ENCODE data around the gene ELOVL3.

The ELOVL3 gene

GRCh38 chr10:102226542-102226870 lies 407 bp downstream of the ELOVL3 start:
- in situ Hi-C loops (cut with HindIII; ENCODE audit: low sequenced_read_pairs), result loop anchor here (5.0 kb wide), 1 partner anchor 56 kb away; no protein-coding TSS in a partner anchor

DNA sequence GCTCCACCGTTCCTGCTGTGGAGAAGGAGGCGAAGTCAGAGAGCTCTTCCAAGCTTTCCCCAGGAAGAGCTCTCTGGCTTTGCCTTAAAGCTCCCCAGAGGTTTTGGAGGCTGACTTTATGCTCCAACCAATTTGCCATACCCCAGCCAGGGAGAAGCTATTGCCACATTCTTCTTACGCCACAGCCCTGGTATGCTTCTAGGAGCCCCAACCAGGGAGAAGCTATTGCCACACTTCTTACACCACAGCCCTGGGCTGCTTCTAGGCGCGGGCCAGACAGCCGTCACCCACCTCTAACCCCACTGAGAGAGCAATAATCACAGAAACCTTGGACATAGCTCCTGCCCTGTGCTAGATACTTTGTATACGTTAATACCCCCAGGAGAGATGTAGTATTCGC lies 951 bp downstream of the ELOVL3 start:
- in situ Hi-C loops (cut with HindIII; ENCODE audit: low sequenced_read_pairs), result loop anchor here (5.0 kb wide), 1 partner anchor 55 kb away; no protein-coding TSS in a partner anchor

DNA sequence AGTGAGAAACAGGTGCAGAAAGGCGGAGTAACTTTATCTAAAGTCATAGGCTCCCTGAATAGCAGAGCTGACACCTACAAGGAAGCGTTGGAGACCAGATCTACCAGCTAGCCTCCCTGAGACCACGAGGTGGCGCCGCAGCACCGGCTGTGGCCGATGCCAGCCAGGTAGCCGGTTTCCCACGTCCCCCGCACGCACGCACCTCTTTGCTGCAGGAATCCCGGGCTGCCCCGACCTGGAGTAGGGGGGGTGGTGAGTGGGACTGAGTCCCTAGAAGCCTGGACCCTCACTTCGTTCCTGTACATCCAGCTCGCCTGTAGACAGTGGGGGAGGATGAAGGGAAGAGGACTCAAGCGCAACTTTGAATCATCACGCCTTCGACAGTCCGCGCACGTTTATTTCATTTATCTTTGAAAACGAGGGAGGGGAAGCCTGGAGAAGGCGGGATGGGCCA lies 3.7 kb downstream of the ELOVL3 start:
- in situ Hi-C loops (cut with HindIII; ENCODE audit: low sequenced_read_pairs), result loop anchor here (5.0 kb wide), 1 partner anchor 52 kb away; no protein-coding TSS in a partner anchor

DNA sequence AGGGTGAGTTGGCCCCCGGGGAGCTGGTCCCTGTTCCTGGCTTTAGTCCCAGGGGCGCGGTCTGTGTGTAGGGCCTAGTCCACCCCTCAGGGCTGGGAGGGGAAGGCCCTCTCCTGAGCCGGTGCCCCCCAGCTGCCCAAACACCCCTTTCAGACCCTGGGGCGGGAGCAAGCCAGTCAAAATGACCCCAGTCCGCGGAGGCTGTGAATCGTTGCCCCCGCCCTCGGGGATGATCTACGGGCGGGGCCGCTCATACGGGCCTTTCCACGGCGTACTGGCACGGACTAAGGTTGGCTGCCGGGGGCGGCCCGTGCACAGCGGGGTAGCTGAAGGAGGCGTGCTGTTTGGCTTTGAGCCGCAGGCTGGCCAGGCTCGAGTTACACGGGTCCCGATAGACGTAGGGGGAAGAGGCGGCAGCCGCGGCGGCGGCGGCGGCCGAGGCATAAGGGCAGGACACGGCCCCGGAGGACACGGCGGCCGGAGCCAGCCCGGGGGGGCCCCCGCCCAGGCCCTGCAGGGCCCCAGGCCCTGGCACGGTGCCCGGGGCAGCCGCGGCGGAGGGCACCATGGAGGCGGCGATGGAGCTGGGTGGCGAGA lies 4.3 kb downstream of the ELOVL3 start:
- in situ Hi-C loops (cut with HindIII; ENCODE audit: low sequenced_read_pairs), result no loop called here

GRCh38 chr10:102230861-102231356 lies 4.8 kb downstream of the ELOVL3 start:
- in situ Hi-C loops (cut with HindIII; ENCODE audit: low sequenced_read_pairs), result no loop called here

GRCh38 chr10:102231357-102232318 lies 5.5 kb downstream of the ELOVL3 start:
- in situ Hi-C loops (cut with HindIII; ENCODE audit: low sequenced_read_pairs), result no loop called here

DNA sequence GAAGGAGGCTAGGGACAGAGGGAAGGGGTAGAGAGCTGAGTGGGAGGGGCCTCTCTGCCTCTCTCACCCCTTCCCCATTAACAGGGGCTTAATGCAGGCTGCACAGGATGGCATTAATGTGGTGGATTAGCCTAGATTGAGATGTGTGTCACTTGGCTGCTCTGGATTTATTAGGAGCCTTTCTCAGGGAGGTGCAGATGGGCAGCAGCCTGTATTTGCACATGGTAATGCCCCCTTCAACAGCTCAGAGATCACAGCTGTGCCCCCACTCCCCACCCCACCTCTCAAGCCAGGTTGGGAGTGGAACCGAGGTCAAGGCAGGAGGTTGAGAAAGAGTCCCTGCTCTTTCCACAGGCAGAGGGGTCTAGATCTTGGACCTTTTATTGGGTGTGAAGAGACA lies 7.9 kb downstream of the ELOVL3 start:
- in situ Hi-C loops (cut with HindIII; ENCODE audit: low sequenced_read_pairs), result no loop called here

DNA sequence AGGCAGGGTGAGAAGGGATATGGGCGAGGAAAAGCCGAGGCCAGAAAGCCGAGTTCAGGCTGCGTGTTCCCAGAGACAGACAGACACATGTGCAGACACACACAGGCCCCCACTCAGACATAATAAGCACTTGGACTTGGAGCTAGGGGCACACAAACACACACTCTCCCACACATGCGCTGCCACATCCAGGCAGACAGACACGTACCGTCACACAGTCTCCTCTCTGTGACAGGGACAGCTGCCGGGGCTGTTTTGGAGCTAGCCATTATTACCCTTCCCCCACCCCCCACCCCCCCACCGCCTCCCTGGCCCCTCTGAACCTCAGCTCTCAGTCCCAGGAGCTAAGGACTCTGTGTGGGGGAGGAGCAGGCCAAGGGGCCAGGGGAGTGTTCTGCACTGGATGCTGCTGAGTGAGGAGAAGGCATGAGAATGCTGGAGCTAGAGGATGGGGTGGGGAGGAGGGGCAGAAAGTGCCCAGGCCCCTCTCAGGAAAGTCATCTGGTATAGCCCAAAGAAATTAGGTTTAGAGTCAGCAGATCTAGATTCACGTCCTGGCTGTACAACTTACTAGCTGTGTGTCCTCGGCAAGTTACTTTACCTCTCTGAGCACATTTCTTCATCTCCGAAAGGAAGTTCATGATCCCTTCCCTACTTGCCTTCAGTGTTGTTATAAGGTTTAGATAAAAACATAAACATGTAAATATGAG lies 8.9 kb downstream of the ELOVL3 start:
- in situ Hi-C loops (cut with HindIII; ENCODE audit: low sequenced_read_pairs), result no loop called here

GRCh38 chr10:102235598-102235920 lies 9.5 kb downstream of the ELOVL3 start:
- in situ Hi-C loops (cut with HindIII; ENCODE audit: low sequenced_read_pairs), result no loop called here

GRCh38 chr10:102236006-102236405 lies 9.9 kb downstream of the ELOVL3 start:
- in situ Hi-C loops (cut with HindIII; ENCODE audit: low sequenced_read_pairs), result no loop called here

GRCh38 chr10:102237711-102238252 lies 11.7 kb downstream of the ELOVL3 start:
- in situ Hi-C loops (cut with HindIII; ENCODE audit: low sequenced_read_pairs), result no loop called here

- in situ Hi-C loops (cut with HindIII; ENCODE audit: low sequenced_read_pairs), result no loop called here
Observed at GRCh38 chr10:102240467-102241031, 14.4 kb downstream of the ELOVL3 start.

DNA sequence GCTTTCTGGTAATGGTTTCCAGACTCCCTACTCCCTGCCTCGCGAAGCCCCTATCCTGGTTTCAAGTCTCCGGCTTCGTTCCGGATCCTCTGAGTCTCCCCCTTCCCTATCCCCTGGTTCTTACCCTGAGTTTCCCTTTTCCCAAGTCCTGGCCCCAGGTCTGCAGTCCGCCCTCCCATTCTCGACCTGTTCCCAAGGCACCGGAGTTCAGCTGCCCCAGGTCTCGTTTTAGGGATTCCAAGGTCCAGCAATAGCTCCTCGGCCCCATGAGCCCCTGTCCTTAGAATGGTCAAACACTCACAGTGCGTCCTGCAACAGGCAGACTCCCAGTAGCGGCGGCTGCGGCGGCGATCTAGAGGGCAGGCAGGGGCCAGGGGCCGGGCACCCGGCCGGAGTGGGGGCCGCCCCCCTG lies 14.9 kb downstream of the ELOVL3 start:
- in situ Hi-C loops (cut with HindIII; ENCODE audit: low sequenced_read_pairs), result no loop called here

DNA sequence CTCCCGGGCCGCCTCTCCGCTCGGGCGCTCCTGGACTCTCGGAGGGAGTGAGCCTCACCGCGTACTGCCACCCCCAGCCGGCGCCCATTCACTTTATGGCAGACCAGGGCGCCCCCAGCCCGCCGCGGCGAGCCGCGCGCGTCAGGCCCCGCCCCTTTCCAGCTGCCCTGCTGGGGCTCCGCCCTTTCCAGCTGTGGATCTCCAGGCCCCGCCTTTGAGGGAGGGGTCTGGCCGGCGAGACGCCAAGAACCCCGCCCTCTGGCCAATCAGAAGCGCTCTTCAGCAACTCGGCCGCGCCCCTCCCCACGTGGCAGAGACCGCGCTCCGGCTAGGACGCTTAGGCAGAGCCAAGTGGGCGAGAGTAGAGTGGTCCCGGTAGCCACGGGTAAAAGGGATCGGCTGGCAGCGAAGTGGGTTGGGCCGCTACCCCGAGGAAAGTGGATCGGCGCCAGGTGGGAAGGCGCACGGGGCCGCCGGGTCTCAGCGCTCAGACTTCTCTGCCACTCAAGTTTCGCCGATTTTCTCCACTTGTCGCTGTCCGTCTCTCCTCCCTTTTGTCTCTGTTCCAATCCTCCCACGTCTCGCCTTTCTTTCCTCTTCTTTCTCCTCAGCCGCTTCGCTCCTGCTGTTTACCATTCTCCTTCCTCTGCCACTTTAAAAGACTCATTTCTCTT lies 15.5 kb downstream of the ELOVL3 start, which contains the start of gene PITX3:
Gene PITX3, minus strand, starts transcription at position 69 of the 674 bp plus-strand sequence. CDS start 9,432 bp downstream, outside the sequence.
- in situ Hi-C loops (cut with HindIII; ENCODE audit: low sequenced_read_pairs), result no loop called here

- in situ Hi-C loops (cut with HindIII; ENCODE audit: low sequenced_read_pairs), result no loop called here
Observed at GRCh38 chr10:102242118-102242485, 16.0 kb downstream of the ELOVL3 start.

DNA sequence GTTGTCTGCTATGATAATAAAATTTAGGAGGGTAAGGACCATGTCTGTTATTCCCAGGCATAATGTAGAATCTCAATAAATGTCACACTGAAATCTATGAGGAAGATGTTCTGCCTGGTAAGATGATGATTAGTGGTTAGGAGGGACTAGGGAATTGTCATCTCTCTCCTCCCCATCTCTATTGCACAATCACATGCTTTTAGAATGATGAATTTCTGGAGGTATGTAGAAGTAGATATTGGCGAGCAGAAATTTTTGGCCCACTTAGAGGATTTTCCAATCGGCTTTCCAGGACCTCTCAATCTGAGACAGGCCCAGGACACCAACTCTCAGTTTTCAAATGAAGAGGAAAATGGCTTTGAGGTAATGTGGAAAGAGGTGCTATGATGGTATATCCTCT lies 17.2 kb downstream of the ELOVL3 start:
- in situ Hi-C loops (cut with HindIII; ENCODE audit: low sequenced_read_pairs), result no loop called here

DNA sequence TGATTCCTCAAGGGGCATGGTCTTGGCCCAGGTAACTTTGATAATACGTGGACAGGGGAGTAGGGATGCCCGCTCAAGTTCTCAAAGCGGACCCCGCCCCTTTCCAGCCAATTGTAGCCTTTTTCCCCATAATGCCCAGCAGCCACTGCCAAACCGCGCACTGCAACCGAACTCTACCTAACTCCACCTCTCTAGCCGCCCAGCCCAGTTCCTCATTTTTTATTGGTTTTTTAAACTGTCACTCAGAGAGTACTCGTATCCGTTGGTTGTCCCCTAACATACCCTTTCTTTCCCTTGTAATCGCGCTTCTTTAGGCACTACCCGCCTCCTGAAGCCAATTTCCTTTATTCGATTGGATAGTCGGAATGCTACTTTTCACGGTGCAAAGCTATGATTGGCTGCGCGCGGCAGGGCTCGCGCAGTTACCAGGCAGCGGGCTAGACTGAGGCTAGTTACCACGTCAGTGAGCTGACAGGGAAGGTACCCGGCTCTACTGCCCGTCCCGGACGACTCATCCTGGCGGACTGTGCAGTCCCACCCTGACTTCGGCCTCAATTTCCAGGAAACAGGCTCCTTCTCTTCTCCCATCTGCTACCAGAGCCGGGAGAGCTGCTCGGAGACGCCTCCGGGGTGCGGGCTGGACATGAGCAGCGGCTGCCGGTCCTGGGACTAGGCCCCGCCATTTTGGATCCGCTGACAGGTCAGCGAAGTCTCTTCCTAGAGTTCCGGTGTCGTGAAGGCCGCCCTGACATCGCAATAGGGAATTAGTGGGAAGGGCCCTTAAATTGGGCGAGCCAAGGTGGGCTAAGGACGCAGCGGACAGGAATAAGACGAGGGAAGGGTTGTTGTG lies 19.2 kb downstream of the ELOVL3 start, which contains the start of gene GBF1:
Gene GBF1, plus strand, starts transcription at position 451 of the 850 bp plus-strand sequence. CDS start 13,407 bp downstream, outside the sequence.
- in situ Hi-C loops (cut with HindIII; ENCODE audit: low sequenced_read_pairs), result no loop called here

DNA sequence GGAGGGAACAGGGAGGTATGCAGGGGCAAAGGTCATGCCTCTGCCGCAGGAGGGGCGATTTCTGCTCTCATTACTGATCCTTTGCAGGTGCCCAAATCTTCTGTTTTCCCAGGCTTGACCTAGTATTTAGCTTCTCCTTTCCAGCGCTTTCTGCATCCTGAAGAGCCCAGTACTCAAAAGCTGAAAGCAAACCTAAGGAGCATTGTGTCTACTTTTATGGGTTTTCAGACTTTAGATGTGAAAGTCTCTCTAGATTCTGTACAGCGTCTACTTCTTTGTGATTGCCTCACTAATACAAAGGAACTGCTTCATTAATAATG lies 19.8 kb downstream of the ELOVL3 start:
- in situ Hi-C loops (cut with HindIII; ENCODE audit: low sequenced_read_pairs), result no loop called here

DNA sequence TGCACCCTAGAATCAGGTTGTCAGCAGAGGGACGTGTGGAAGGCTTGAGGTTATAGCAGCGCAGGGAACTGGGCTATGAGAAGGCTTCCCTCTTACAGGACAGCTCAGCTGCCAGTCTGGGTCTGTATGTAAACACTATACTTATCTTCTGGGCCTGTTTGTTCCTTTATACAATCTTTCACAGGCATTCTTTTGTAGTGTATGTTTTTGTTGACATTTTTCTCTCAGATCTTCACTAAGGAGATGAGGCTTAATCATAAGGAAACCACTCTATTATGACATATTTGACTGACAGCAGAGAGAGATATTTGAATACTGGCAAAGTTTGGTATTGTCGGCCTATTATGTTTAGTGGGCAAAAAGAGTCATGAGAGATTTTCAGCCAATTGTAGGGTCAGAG lies 20.2 kb downstream of the ELOVL3 start:
- in situ Hi-C loops (cut with HindIII; ENCODE audit: low sequenced_read_pairs), result no loop called here
